Mesenchymal stem cell (in vitro differentiated cells and primary cell): ENCODE measurements around the gene LAMA5.

Experiments
- DNase-seq: peaks from one replicate; pipeline ENCODE4 v3.0.0-alpha.2; 2013
- H2AFZ ChIP-seq: one replicate; pipeline ENCODE4 v1.6.1; 2013; ENCODE audit warnings: low read depth, mild to moderate bottlenecking, control low read depth, inconsistent platforms, low read length, moderate library complexity
- H2AK5ac ChIP-seq: 2 replicates; pipeline ENCODE4 v1.6.1; 2013; ENCODE audit warnings: low read length, moderate library complexity, mild to moderate bottlenecking, inconsistent platforms; ENCODE audit not compliant: severe bottlenecking
- H2BK120ac ChIP-seq: one replicate; pipeline ENCODE4 v1.6.1; 2013; ENCODE audit warnings: low read depth, mild to moderate bottlenecking, inconsistent platforms, low read length, moderate library complexity
- H2BK12ac ChIP-seq, 2 experiments: one replicate each; pipeline ENCODE4 v1.6.1; 2013; ENCODE audit warnings: inconsistent platforms in 2 of 2, low read length in 2 of 2, mild to moderate bottlenecking in 2 of 2, moderate library complexity in 2 of 2, control low read depth in 1 of 2
- H2BK15ac ChIP-seq: one replicate; pipeline ENCODE4 v1.6.1; 2013; ENCODE audit warnings: mild to moderate bottlenecking, low read depth, inconsistent platforms; ENCODE audit not compliant: poor library complexity, severe bottlenecking
- H2BK5ac ChIP-seq: 2 replicates; pipeline ENCODE4 v1.6.1; 2013; ENCODE audit warnings: low read depth, mild to moderate bottlenecking, low read length, control low read depth, inconsistent platforms; ENCODE audit not compliant: poor library complexity, severe bottlenecking
- H3K14ac ChIP-seq, 2 experiments: one replicate each; pipeline ENCODE4 v1.6.1; 2013; ENCODE audit warnings: inconsistent platforms in 2 of 2, low read length in 2 of 2, control low read depth in 1 of 2, mild to moderate bottlenecking in 1 of 2, moderate library complexity in 1 of 2
- H3K18ac ChIP-seq, 2 experiments: one replicate each; pipeline ENCODE4 v1.6.1; 2013; ENCODE audit warnings: inconsistent platforms in 2 of 2, low read length in 2 of 2, control low read depth in 1 of 2, low read depth in 1 of 2, mild to moderate bottlenecking in 1 of 2
- H3K23ac ChIP-seq, 2 experiments: one replicate each; pipeline ENCODE4 v1.6.1; 2013; ENCODE audit warnings: inconsistent platforms in 2 of 2, low read length in 2 of 2, mild to moderate bottlenecking in 2 of 2, moderate library complexity in 2 of 2, control low read depth in 1 of 2
- H3K27ac ChIP-seq: 2 replicates; pipeline ENCODE4 v1.5.1; 2013; ENCODE audit warnings: mild to moderate bottlenecking, moderate library complexity, low read length, control low read depth, inconsistent platforms; ENCODE audit not compliant: poor library complexity, severe bottlenecking
- H3K27me3 ChIP-seq, 2 experiments: 2 replicates each; pipeline versions ENCODE4 v1.6.1 to v1.7.0; 2013; ENCODE audit warnings: low read length in 2 of 2, mild to moderate bottlenecking in 2 of 2, moderate library complexity in 2 of 2, control low read depth in 1 of 2, inconsistent platforms in 1 of 2; ENCODE audit not compliant: control insufficient read depth in 1 of 2, insufficient read depth in 1 of 2
- H3K36me3 ChIP-seq, 2 experiments: 2 replicates each; pipeline versions ENCODE4 v1.6.1 to v1.7.0; 2013; ENCODE audit warnings: low read length in 2 of 2, control low read depth in 1 of 2, inconsistent platforms in 1 of 2, low read depth in 1 of 2, mild to moderate bottlenecking in 1 of 2; ENCODE audit not compliant: insufficient read depth in 2 of 2, control insufficient read depth in 1 of 2
- H3K4ac ChIP-seq, 2 experiments: one replicate each; pipeline ENCODE4 v1.6.1; 2013; ENCODE audit warnings: inconsistent platforms in 2 of 2, low read length in 2 of 2, mild to moderate bottlenecking in 2 of 2, moderate library complexity in 2 of 2, control low read depth in 1 of 2, low read depth in 1 of 2
- H3K4me1 ChIP-seq: 2 replicates; pipeline ENCODE4 v1.6.1; 2013; ENCODE audit warnings: low read depth, low read length, control low read depth; ENCODE audit not compliant: control insufficient read depth, insufficient read depth
- H3K4me2 ChIP-seq: 2 replicates; pipeline ENCODE4 v1.6.1; 2013; ENCODE audit warnings: low read length, mild to moderate bottlenecking, inconsistent platforms; ENCODE audit not compliant: poor library complexity, severe bottlenecking
- H3K4me3 ChIP-seq, 2 experiments: 2 replicates each; pipeline versions ENCODE4 v1.5.1 to v1.7.0; 2013; ENCODE audit warnings: low read length in 2 of 2, mild to moderate bottlenecking in 2 of 2, control low read depth in 1 of 2, low read depth in 1 of 2; ENCODE audit not compliant: insufficient read depth in 1 of 2
- H3K79me1 ChIP-seq: replicated peaks from 2 replicates; pipeline ENCODE4 v1.6.1; 2013; ENCODE audit warnings: mild to moderate bottlenecking, control low read depth, low read length, inconsistent platforms; ENCODE audit not compliant: poor library complexity, severe bottlenecking
- H3K9ac ChIP-seq: 2 replicates; pipeline ENCODE4 v1.7.0; 2013; ENCODE audit warnings: mild to moderate bottlenecking, low read length, moderate library complexity
- H3K9me3 ChIP-seq: 2 replicates; pipeline ENCODE4 v1.7.0; 2013; ENCODE audit warnings: mild to moderate bottlenecking, low read length; ENCODE audit not compliant: control insufficient read depth
- H4K8ac ChIP-seq: one replicate; pipeline ENCODE4 v1.6.1; 2013; ENCODE audit warnings: inconsistent platforms, mild to moderate bottlenecking, low read length, moderate library complexity
- H4K91ac ChIP-seq: one replicate; pipeline ENCODE4 v1.6.1; 2013; ENCODE audit warnings: mild to moderate bottlenecking, low read length, inconsistent platforms
- WGBS: methylation state at CpG from one replicate; pipeline ENCODE4 v1.1.7; 2013; ENCODE audit warnings: mixed read lengths; 5-methylcytosine and 5-hydroxymethylcytosine counted together

LAMA5 gene

DNA sequence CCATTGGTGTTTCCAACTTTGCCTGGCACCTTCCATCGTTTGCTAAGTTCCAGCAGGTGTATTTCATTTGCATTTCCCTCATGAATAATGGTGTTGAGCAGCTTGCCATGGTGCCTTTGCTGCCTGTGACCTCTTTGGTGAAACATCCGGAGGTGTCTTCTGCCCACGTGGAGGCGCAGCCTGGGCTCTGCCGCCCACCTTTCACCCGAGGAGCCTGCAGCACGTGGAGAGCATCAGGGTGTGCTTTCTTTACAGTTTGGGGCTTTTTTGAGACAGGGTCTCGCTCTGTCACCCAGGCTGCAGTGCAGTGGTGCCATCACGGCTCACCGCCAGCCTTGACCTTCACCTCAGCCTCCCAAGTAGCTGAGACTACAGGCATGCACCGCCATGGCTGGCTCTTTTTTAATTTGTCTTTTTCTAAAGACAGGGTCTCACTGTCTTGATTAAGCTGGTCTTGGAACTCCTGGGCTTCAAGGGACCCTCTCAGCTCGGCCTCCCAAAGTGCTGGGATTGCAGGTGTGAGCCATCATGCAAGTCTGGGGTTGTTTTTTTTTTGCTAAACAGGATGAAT, 67.4 kb downstream of the LAMA5 start:
- Histone ChIP-seq H4K8ac (no peak overlapping the region), H3K18ac (no peak overlapping the region), H2BK5ac (no peak overlapping the region), H3K4me1 (peaks cover 14% of the 10 kb centered on the region), H3K14ac (no peak overlapping the region), H3K9ac (no peak overlapping the region), H3K23ac (no peak overlapping the region), H4K91ac (no peak overlapping the region), H2BK12ac (no peak overlapping the region), H3K4me2 (no peak overlapping the region), H3K27me3 (no peaks in the 10 kb centered on the region), H3K4ac (no peak overlapping the region), H2BK120ac (no peak overlapping the region), H3K79me1 (peaks cover 16% of the 10 kb centered on the region), H2AFZ (no peak overlapping the region), H2AK5ac (no peak overlapping the region), H3K27ac (no peak overlapping the region), H3K36me3 (peaks cover 28 to 60% of the 10 kb centered on the region in 2 experiments), H2BK15ac (no peak overlapping the region), H3K9me3 (no peaks in the 10 kb centered on the region), H3K4me3 (no peak overlapping the region)
- WGBS, result 90% methylated on average over 12 of the region's 12 CpGs
- no peak for DNase-seq

- DNase-seq, result no peak
- 98% methylated on average over 31 of the region's 33 CpGs for WGBS
- H3K9ac ChIP-seq, result no peak overlapping the region
- no peak overlapping the region for H3K18ac ChIP-seq
- no peak overlapping the region for H3K23ac ChIP-seq
- peaks cover 16% of the 10 kb centered on the region for H3K79me1 ChIP-seq
- no peak overlapping the region for H4K91ac ChIP-seq
- H3K4me3 ChIP-seq, result no peak overlapping the region
- H3K4me2 ChIP-seq, result no peak overlapping the region
- no peak overlapping the region for H4K8ac ChIP-seq
- no peaks in the 10 kb centered on the region for H3K9me3 ChIP-seq
- H3K4ac ChIP-seq, result no peak overlapping the region
- H2AFZ ChIP-seq, result no peak overlapping the region
- H2BK12ac ChIP-seq, result no peak overlapping the region
- H3K14ac ChIP-seq, result no peak overlapping the region
- H2BK120ac ChIP-seq, result no peak overlapping the region
- H3K27me3 ChIP-seq, result no peaks in the 10 kb centered on the region
- H2BK5ac ChIP-seq, result no peak overlapping the region
- peaks cover 36 to 58% of the 10 kb centered on the region in 2 experiments for H3K36me3 ChIP-seq
- peaks cover 5% of the 10 kb centered on the region for H3K4me1 ChIP-seq
- no peak overlapping the region for H3K27ac ChIP-seq
- no peak overlapping the region for H2BK15ac ChIP-seq
- H2AK5ac ChIP-seq, result no peak overlapping the region
Measured at GRCh38 chr20:62298577-62299249, 68.4 kb downstream of the LAMA5 start.

GRCh38 chr20:62297449-62298227, 69.5 kb downstream of the LAMA5 start:
- Histone ChIP-seq H3K4me3 (no peak overlapping the region), H3K4ac (no peak overlapping the region), H3K36me3 (peaks cover 42 to 62% of the 10 kb centered on the region in 2 experiments), H4K91ac (no peak overlapping the region), H2BK15ac (no peak overlapping the region), H3K14ac (no peak overlapping the region), H3K4me2 (no peak overlapping the region), H2BK120ac (no peak overlapping the region), H3K27me3 (no peaks in the 10 kb centered on the region), H3K18ac (no peak overlapping the region), H3K9me3 (no peaks in the 10 kb centered on the region), H4K8ac (no peak overlapping the region), H3K23ac (no peak overlapping the region), H3K27ac (no peak overlapping the region), H2AK5ac (no peak overlapping the region), H3K9ac (no peak overlapping the region), H2BK5ac (no peak overlapping the region), H2BK12ac (no peak overlapping the region), H3K4me1 (peaks cover 3% of the 10 kb centered on the region), H2AFZ (no peak overlapping the region), H3K79me1 (peaks cover 17% of the 10 kb centered on the region)
- DNase-seq, result no peak
- 89% methylated on average over 29 of the region's 29 CpGs for WGBS

GRCh38 chr20:62296724-62297448, 70.2 kb downstream of the LAMA5 start:
- no peak overlapping the region for H3K27ac ChIP-seq
- 94% methylated on average over 30 of the region's 30 CpGs for WGBS
- H2AK5ac ChIP-seq, result no peak overlapping the region
- no peak overlapping the region for H3K18ac ChIP-seq
- no peak overlapping the region for H3K4me3 ChIP-seq
- no peak overlapping the region for H3K9ac ChIP-seq
- H2BK5ac ChIP-seq, result no peak overlapping the region
- DNase-seq, result no peak
- no peaks in the 10 kb centered on the region for H3K27me3 ChIP-seq
- H3K36me3 ChIP-seq, result peaks cover 47 to 68% of the 10 kb centered on the region in 2 experiments
- H3K4me1 ChIP-seq, result peaks cover 3% of the 10 kb centered on the region
- no peak overlapping the region for H2BK12ac ChIP-seq
- H3K14ac ChIP-seq, result no peak overlapping the region
- H2AFZ ChIP-seq, result no peak overlapping the region
- peaks cover 17% of the 10 kb centered on the region for H3K79me1 ChIP-seq
- H3K4ac ChIP-seq, result no peak overlapping the region
- no peak overlapping the region for H2BK15ac ChIP-seq
- no peak overlapping the region for H3K23ac ChIP-seq
- H4K8ac ChIP-seq, result no peak overlapping the region
- no peak overlapping the region for H4K91ac ChIP-seq
- no peaks in the 10 kb centered on the region for H3K9me3 ChIP-seq
- H3K4me2 ChIP-seq, result no peak overlapping the region
- no peak overlapping the region for H2BK120ac ChIP-seq
